HG03558 (cell line): ENCODE results near the gene HSF4.

Source experiments
- ATAC-seq: cut with Tn5 transposase; IDR thresholded peaks from one replicate; pipeline ENCODE4 v1.9.1; 2021; ENCODE audit warnings: moderate number of reproducible peaks; ENCODE audit not compliant: unreplicated experiment; ENCODE audit errors: extremely low read depth

Gene HSF4

DNA sequence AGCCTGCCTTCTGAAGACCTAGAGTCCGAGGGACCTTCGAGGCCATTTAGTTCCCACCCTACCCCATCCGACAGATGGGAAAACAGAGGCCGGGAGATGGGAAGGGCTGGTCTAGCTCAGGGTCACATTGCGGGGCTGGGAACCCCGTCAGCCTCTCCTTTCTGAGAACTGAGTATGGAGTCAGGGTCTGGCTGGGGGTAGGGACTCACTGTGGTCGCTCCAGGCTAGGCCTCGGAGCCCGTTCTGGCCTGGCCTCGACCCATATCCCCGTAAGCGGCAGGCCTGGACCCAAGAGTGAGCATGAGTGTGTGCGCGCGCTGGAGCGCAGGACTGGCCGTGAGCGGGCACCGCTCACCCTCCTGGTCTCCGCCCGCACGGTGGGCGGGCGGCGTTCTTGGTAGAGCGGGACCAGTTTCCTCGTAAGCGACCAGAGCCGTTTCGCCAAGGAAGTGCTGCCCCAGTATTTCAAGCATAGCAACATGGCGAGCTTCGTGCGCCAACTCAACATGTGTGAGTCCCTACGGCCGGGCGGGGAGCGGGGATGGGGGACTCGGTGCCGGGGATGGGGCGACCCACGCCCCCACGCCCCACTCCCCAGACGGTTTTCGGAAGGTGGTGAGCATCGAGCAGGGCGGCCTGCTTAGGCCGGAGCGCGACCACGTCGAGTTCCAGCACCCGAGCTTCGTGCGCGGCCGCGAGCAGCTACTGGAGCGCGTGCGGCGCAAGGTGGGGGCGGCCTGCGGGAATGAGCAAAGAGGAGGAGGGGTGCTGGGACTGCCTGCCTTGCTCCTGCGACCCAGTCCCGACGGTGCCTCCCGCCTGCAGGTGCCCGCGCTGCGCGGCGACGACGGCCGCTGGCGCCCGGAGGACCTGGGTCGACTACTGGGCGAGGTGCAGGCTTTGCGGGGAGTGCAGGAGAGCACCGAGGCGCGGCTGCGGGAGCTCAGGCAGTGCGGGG, 855 bp downstream of the HSF4 start:
- no peak for ATAC-seq

DNA sequence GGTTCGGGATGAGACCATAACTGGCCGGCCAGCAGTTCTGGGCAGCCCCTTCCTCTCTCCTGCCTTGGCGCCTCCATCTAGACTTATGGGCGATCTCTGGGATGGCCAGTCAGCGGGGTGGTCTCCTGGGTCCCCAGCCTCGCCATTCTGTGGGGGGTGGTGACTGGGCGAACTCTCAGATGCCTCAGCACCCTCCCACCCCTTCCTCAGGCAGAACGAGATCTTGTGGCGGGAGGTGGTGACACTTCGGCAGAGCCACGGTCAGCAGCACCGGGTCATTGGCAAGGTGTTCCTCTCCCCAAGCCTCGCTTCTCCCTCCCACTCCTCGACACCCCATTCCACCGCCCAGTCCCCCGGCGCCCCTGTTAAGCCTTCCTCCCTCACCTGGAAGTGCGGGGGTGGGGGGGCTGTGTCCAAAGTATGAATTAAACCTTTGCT, 1.6 kb downstream of the HSF4 start:
- ATAC-seq = no peak

GRCh38 chr16:67166598-67167168, 2.1 kb downstream of the HSF4 start:
- no peak for ATAC-seq

DNA sequence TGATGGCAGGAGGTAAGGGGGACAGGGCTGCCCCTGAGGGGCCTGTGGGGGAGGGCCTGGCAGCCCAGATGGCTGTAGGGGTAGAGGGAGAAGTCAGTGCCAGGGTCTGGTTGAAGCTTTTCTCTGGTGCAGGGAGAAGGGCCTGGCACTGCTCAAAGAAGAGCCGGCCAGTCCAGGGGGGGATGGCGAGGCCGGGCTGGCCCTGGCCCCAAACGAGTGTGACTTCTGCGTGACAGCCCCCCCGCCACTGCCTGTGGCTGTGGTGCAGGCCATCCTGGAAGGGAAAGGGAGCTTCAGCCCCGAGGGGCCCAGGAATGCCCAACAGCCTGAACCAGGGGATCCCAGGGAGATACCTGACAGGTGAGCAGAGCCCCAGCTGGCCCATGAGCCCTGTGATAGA, 3.0 kb downstream of the HSF4 start:
- ATAC-seq = no peak

DNA sequence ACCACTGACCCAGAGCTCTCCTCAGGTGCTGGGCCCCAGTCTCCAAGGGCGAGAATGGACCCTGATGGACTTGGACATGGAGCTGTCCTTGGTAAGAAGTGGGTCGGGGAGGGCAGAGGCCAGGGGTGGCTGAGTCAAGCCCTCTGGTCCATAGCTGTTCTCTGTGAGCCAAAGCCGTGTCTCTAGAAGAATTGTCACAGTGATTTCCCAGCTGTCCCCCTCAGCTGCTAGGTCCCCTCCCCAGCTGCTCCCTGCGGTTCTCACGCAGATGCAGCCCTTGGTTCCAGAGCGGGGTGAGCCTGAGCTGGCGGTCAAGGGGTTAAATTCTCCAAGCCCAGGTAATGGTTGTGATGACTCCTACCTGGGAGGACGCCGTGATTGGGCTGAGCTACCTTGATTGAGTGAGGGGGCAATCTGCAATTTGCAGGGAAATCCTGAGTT, 4.5 kb downstream of the HSF4 start:
- ATAC-seq = no peak

DNA sequence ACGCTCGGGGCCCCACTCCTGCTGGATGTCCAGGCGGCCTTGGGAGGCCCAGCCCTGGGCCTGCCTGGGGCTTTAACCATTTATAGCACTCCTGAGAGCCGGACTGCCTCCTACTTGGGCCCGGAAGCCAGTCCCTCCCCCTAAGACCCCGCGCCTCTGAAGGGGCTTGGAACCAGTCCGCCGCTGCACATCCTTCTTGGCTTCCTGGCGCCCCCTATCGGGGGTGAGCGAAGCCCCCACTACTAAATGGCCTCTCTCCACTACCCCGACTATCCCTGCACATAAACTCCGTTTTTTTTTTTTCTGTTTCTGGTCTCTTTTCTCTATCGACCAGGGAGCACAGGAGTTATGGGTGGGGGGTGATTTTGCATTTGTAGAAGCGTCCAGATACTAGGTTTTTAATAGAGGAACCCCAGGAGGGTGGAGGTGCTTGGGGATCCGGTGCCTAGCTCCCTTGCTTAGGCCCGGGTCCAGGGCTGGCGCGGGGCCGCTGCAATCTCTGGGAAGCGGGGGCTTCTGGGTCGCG, 5.2 kb downstream of the HSF4 start:
- ATAC-seq = no peak

DNA sequence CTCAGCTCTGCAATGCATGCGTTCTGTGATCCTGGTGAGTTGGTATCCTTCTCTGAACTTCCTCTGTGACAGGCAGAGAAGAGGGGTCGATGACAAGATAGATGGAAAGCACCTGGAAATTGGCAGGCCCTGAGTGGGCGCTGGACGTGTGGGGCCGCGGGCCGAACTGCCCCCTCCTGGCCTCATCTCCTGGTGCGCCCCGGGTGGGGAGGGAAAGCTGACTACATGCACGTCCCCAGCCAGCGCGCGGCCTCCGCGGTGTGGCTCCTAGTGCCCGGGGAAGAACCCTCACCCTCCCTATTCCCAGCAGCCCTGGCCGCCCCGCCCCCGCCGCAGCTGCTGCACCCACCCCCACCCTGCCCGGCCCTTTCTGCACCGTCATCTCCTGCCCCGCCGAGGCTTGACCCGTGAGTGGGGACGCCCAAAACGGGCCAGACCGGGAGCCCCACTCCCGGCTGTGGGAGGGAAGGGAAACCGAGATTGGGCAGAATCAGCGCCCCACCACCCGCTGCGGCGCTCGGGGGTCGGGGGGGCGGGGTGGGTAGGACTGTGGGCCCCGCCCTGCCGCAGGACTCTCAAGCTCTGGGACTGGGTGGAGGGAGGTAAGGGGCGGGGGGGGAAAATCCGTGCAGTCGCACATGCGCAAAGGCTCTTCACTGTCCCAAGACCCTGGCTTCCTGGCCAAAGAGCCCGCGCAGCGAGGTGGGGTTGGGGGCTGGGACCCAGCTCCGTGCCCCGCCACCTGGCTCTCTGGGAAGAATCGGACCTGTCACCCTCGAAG, 5.8 kb downstream of the HSF4 start, which contains the start of gene NOL3:
TSS of gene NOL3 (plus strand) at position 371 of the 781 bp plus-strand sequence.
- ATAC-seq = no peak

GRCh38 chr16:67170949-67171649, 6.6 kb downstream of the HSF4 start:
- ATAC-seq = no peak

GRCh38 chr16:67173323-67173722, 8.8 kb downstream of the HSF4 start:
- ATAC-seq = no peak

DNA sequence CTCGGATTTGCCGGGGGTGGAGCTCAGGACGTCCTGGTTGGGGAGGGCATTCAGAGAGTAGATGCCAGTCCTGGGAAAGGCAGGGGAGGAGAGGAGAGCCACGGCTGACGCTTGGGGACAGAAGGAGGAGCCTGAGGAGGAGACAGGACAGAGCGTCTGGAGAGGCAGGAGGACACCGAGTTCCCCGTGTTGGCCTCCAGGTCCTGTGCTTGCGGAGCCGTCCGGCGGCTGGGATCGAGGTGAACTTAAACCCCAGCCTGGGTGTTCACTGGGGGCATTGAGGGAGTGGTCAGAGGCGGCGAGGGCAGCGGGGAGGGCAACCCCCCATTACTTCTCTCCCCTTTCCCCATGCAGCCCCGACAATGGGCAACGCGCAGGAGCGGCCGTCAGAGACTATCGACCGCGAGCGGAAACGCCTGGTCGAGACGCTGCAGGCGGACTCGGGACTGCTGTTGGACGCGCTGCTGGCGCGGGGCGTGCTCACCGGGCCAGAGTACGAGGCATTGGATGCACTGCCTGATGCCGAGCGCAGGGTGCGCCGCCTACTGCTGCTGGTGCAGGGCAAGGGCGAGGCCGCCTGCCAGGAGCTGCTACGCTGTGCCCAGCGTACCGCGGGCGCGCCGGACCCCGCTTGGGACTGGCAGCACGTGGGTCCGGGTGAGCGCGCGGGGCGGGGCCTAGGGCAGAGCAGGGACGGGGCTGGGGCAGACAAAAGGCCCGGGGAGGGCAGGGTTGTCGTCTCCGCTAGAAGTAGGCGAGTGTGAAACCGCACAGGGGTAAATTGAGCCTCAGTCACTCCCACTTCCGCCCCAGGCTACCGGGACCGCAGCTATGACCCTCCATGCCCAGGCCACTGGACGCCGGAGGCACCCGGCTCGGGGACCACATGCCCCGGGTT, 9.5 kb downstream of the HSF4 start:
- no peak for ATAC-seq

- ATAC-seq = no peak
Measured at GRCh38 chr16:67174706-67175231, 10.2 kb downstream of the HSF4 start.

GRCh38 chr16:67176662-67177061, 12.1 kb downstream of the HSF4 start:
- ATAC-seq = no peak

DNA sequence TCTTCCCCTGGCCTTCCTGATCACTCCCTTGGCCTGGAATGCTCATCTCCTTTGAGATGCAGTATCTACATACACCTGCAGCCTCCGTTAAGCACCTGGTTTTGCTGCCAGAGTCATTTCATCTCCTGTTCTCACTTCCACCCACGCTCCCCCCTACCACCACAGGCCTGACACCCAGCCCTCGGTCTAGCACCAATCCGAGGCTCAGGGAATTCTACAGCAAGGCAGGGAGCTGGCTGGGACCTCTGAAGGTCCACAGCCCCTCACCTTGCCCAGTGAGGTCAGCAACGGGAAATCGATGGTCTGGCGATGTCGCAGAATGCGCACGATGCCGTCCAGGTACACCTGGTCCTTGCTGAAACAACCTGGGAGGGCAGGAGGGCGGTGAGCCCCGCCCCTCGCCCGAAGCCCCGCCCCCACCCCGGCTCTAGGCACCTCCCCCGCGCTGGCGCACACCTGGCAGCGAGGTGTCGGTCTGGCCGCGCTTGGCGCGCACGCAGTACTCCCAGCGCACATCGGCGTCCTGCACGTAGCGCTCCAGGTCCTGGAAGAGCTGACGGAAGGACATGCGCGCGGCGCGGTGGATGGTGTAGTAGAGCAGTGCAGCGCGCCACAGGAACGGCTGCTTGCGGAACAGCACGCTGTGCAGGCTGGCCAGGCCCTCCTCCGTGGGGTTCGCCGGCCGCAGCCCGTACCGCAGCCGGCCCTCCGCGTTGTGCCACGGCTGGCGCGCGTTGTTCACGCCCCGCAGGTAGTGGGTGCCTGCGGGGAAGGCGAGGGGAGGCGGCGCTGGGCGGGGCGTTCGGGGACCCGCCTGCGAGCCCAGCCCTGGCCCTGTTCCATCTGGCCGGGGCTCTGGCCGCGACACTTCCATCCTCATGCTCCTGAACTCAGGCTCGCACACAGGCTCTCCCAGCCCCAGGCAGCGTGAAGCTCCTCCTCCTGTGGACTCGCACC, 13.5 kb downstream of the HSF4 start:
- no peak for ATAC-seq

- ATAC-seq = no peak
Measured at GRCh38 chr16:67179421-67180080, 15.0 kb downstream of the HSF4 start.

DNA sequence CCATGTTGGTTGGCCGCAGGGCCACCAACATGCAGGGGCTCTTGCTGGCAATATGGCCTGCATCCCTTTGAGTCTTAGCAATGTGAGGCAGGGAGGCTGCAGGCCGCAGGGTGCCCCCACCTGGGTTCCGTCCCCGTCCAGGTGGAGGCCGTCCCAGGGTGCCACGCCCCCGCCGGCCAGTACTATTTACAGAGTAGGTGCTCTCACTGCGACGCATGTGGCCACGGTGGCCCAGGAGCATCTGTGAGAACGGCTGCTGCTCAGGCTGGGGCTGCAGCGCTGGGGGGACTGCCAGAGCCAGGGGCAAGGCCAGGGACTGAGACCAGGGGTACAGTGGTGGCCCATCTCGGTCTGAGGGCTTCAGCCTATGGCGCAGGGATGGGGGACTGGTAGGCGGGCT, 15.6 kb downstream of the HSF4 start:
- ATAC-seq = no peak

DNA sequence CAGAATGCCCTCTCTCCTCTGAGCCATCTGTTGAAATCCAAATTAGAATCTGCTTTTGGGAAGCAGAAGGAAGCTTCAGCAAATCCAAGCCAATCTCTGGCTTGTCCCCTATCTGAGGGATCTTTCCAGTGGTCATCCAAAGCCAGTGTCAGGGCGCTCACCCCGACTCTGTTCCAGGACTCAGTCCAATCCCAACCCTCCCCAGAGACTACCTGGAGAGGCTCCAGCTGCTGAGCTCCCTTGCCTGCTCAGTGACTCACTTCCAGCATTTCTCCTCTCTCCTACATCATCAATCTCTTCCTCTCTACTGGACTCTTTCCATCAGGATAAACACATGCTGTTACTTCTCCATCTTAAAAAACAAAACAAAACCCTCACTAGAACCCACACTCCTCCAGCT, 16.8 kb downstream of the HSF4 start:
- no peak for ATAC-seq

DNA sequence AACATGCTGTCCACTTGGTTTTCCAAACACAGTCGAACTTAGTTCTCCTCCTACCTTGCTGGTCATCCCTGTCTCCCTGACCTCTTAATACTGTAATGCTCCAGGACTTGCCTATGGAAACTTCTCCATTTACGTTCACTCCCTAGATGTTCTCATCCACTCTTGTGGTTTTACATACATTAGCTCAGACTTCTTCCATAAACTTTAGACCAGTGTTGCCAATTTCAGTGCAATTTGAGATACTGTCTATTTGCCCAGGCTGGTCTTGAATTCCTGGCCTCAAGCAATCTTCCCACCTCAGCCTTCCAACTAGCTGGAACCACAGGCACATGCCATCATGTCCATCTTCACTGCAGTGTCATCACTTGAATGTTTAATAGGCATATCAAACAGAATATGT, 17.7 kb downstream of the HSF4 start:
- no peak for ATAC-seq
